Endothelial cell (in vitro differentiated cells): ENCODE data around the gene SERPINB2. TPM values are rescaled to one million over a fixed set of nuclear protein-coding genes. Genes with fewer than 3 reads are reported as not detected.

Source experiments
- DNase-seq: peaks from one replicate; pipeline ENCODE4 v3.0.0; 2021; ENCODE audit warnings: low spot score
- H3K27ac Mint-ChIP-seq: one replicate; pipeline ENCODE4 v1.8.0; 2021; ENCODE audit warnings: mixed read lengths, inconsistent platforms; ENCODE audit not compliant: unreplicated experiment
- H3K27me3 Mint-ChIP-seq: one replicate; pipeline ENCODE4 v1.8.0; 2021; ENCODE audit warnings: mild to moderate bottlenecking, moderate library complexity, mixed read lengths, inconsistent platforms; ENCODE audit not compliant: unreplicated experiment
- H3K36me3 Mint-ChIP-seq: one replicate; pipeline ENCODE4 v1.8.0; 2021; ENCODE audit warnings: mild to moderate bottlenecking, low read depth, mixed read lengths, inconsistent platforms; ENCODE audit not compliant: unreplicated experiment
- H3K4me1 Mint-ChIP-seq: one replicate; pipeline ENCODE4 v1.8.0; 2021; ENCODE audit warnings: mild to moderate bottlenecking, mixed read lengths, inconsistent platforms; ENCODE audit not compliant: unreplicated experiment
- H3K4me3 Mint-ChIP-seq: one replicate; pipeline ENCODE4 v1.8.0; 2021; ENCODE audit warnings: mild to moderate bottlenecking, mixed read lengths, inconsistent platforms; ENCODE audit not compliant: unreplicated experiment
- H3K9me3 Mint-ChIP-seq: one replicate; pipeline ENCODE4 v1.8.0; 2021; ENCODE audit warnings: mixed read lengths, inconsistent platforms; ENCODE audit not compliant: unreplicated experiment
- CTCF ChIP-seq: fragments of 200-600 bp; sonication (generic); IDR thresholded peaks from one replicate; pipeline ENCODE4 v1.5.0; 2021; ENCODE audit warnings: antibody characterized with exemption; ENCODE audit not compliant: unreplicated experiment
- total RNA-seq: library from RNA; stranded (reverse); fragmentation: NEBNext Ultra II Directional; extraction: Animal tissue kit (Norgen Biotek cat#: 25700); gene quantifications from one replicate; pipeline ENCODE4 v1.2.1, GENCODE V29; 2021; ENCODE audit not compliant: unreplicated experiment

Gene SERPINB2
- total RNA-seq, 1 donor from 2014 or later, result not detected

- no peaks in the 10 kb centered on the region for H3K4me1 Mint-ChIP-seq
- H3K27me3 Mint-ChIP-seq, result no peaks in the 10 kb centered on the region
- H3K9me3 Mint-ChIP-seq, result no peaks in the 10 kb centered on the region
- no peaks in the 10 kb centered on the region for H3K36me3 Mint-ChIP-seq
- no peak for TF ChIP-seq CTCF
- no peak for DNase-seq
- H3K4me3 Mint-ChIP-seq, result no peak overlapping the region
- H3K27ac Mint-ChIP-seq, result no peak overlapping the region
Observed at GRCh38 chr18:63850636-63851035, 36.9 kb upstream of the SERPINB2 start.

GRCh38 chr18:63858456-63858855, 29.0 kb upstream of the SERPINB2 start:
- H3K36me3 Mint-ChIP-seq, result no peaks in the 10 kb centered on the region
- no peak for DNase-seq
- H3K9me3 Mint-ChIP-seq, result no peaks in the 10 kb centered on the region
- H3K4me3 Mint-ChIP-seq, result no peak overlapping the region
- H3K27ac Mint-ChIP-seq, result no peak overlapping the region
- TF ChIP-seq CTCF, result no peak
- no peaks in the 10 kb centered on the region for H3K4me1 Mint-ChIP-seq
- no peaks in the 10 kb centered on the region for H3K27me3 Mint-ChIP-seq

GRCh38 chr18:63859781-63860475, 27.6 kb upstream of the SERPINB2 start:
- no peak for TF ChIP-seq CTCF
- Mint-ChIP-seq H3K4me3 (no peak overlapping the region), H3K27me3 (no peaks in the 10 kb centered on the region), H3K27ac (no peak overlapping the region), H3K4me1 (no peaks in the 10 kb centered on the region), H3K9me3 (no peaks in the 10 kb centered on the region), H3K36me3 (no peaks in the 10 kb centered on the region)
- DNase-seq, result no peak

- Mint-ChIP-seq H3K27ac (no peak overlapping the region), H3K9me3 (no peaks in the 10 kb centered on the region), H3K27me3 (no peaks in the 10 kb centered on the region), H3K4me3 (no peak overlapping the region), H3K4me1 (no peaks in the 10 kb centered on the region), H3K36me3 (no peaks in the 10 kb centered on the region)
- DNase-seq, result no peak
- TF ChIP-seq CTCF, result no peak
Observed at GRCh38 chr18:63860531-63860930, 27.0 kb upstream of the SERPINB2 start.

- Mint-ChIP-seq H3K27me3 (peaks cover 3% of the 10 kb centered on the region), H3K4me3 (no peak overlapping the region)
- no peak for TF ChIP-seq CTCF
Observed at GRCh38 chr18:63867368-63868125, 20.0 kb upstream of the SERPINB2 start.

More at GRCh38 chr18:63867368-63868125, 20.0 kb upstream of the SERPINB2 start:
- Mint-ChIP-seq H3K4me1 (no peaks in the 10 kb centered on the region), H3K27ac (no peak overlapping the region), H3K36me3 (no peaks in the 10 kb centered on the region), H3K9me3 (no peaks in the 10 kb centered on the region)
- no peak for DNase-seq
